Pericardium fibroblast (primary cell): Measurements from ENCODE around the gene PIK3R3. TPM values are rescaled to one million over a fixed set of nuclear protein-coding genes. Genes with fewer than 3 reads are reported as not detected.

Source experiments
- total RNA-seq: library from RNA; depleted of rRNA; stranded (reverse); fragments of >200 nt; gene quantifications from 2 replicates; pipeline ENCODE4 v1.2.3, GENCODE V29; 2015

Gene PIK3R3
- 0.70 and 2.0 TPM in 2 replicates for total RNA-seq

GRCh38 chr1:46132529-46133180, at the start of gene PIK3R3:
TSS of gene PIK3R3 (minus strand) at chr1:46132629. CDS start at chr1:46131952, 677 bp downstream.

DNA sequence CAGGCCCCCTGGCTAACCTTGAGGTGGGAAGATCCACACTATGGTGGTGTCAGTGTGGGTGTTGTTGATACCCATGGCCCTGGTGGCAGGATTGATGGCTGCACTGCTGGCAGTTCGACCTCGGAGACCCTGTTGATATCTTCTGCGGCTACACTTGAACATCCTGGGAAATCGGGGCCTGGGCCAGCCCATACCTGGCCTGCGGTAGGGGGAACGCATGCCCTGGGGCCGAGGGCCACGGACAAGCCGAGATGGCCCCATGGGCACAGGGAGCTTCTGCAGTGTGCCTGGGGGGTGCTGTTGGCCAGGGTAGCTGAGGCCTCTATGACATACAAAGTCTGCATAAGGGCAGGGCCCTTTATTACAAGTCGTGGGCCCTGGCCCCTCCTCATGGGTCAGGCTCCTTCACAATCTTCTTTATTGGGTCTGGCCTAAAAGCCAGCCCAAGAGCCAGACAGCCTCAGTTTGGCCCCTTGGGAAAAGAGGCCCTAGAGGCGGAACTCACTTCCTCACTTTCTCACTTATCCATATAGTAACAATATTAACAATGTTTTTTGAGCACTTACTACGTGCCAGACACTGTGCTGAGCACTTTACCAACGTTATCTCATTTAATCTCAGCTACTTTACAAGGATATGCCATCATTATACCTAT, 43.9 kb upstream of the PIK3R3 start, which contains the start of gene P3R3URF:
Gene P3R3URF, minus strand, starts transcription at position 278 of the 655 bp plus-strand sequence. Its CDS starts 17 bp downstream, at position 261.

DNA sequence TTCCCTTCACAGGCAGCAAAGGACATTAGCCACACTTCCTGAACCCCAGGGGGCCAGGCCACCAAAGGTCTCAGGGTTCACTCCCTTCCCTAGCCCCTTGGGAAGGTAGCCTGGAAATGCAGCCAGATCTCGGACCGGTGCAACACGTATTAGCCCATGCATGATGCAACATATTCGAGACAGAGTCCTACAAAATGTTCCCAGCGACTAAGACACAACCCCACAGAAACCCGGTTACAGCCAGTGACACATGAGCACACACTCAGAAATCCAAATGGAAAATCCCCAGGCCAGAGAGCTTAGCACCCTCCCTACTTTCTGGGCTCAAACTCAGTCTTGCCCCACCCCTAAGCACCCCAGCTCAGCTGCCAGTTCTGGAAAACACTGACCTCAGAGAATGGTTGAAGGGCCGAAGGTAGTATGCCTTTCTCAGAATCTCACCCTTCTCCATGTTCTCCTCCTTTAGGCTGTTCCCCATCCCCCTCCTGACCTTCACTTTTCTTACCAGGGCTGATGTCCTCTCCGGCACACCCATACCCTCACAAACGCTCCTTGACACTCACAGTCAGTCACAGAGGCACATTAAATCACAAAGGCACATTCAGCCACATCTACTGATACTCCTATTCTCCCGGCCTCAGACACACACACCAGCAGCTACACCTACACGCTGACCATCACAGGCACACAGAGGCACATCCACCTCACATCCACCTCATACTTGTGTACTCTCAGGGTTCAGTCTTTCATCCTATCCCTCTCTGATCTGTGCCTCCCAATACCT, 42.2 kb upstream of the PIK3R3 start, which contains the start of gene TSPAN1:
Gene TSPAN1, plus strand, starts transcription at position 640 of the 784 bp plus-strand sequence. CDS start 6,021 bp downstream, outside the sequence.

Other genes starting within 250 kb of the PIK3R3 start
- gene TSPAN1, start 42.5 kb upstream of the PIK3R3 start, total RNA-seq, result 0.12 TPM in 1 of 2 replicates, not detected in the other
- not detected in 2 replicates for gene P3R3URF, start 43.9 kb upstream of the PIK3R3 start, total RNA-seq
- gene POMGNT1, start 65.8 kb upstream of the PIK3R3 start, total RNA-seq, result 30.5 and 35.9 TPM in 2 replicates
- gene LURAP1, start 70.7 kb upstream of the PIK3R3 start, total RNA-seq, result 0.47 and 3.1 TPM in 2 replicates
- 0.26 and 0.35 TPM in 2 replicates for gene RAD54L, start 115.1 kb upstream of the PIK3R3 start, total RNA-seq
- 95.2 and 104 TPM in 2 replicates for gene LRRC41, start 171.0 kb upstream of the PIK3R3 start, total RNA-seq
- gene UQCRH, start 171.1 kb upstream of the PIK3R3 start, total RNA-seq, result 342 and 511 TPM in 2 replicates
- 11.7 and 18.3 TPM in 2 replicates for gene NSUN4, start 208.2 kb upstream of the PIK3R3 start, total RNA-seq